ENCODE data around the gene PRCP.

DNA sequence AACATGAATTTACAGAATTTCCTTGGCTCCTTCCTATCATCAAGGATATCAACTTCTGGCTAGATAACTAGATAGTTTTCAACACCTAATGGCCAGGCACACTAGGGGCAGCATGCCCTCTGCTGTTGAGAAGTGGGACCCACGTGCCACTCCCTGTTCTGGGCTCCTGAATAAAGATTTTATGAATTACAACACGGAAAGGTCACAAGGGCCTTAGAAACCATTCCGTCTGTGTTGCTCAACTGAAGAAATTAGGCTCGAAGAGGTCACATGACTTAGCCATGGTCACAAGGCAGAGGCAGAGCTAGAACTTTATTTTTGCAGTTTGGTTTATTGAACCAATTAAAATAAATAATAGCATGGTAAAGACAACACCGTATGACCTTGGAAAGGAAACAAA lies 36.0 kb downstream of the PRCP start:
- TF ChIP-seq, protein P1, sequence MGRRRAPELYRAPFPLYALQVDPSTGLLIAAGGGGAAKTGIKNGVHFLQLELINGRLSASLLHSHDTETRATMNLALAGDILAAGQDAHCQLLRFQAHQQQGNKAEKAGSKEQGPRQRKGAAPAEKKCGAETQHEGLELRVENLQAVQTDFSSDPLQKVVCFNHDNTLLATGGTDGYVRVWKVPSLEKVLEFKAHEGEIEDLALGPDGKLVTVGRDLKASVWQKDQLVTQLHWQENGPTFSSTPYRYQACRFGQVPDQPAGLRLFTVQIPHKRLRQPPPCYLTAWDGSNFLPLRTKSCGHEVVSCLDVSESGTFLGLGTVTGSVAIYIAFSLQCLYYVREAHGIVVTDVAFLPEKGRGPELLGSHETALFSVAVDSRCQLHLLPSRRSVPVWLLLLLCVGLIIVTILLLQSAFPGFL (CRISPR knock-in tag; IDR thresholded peaks at IDR 0.05; ENCODE audit: borderline replicate concordance): no peak
- TF ChIP-seq CTCF (IDR thresholded peaks at IDR 0.05) (no peak), ATF2 (CRISPR knock-in tag; IDR thresholded peaks at IDR 0.05; ENCODE audit: borderline replicate concordance, low read depth) (no peak), TCF7 (CRISPR knock-in tag; IDR thresholded peaks at IDR 0.05; ENCODE audit: low read depth) (no peak), ZSCAN18 (CRISPR knock-in tag; IDR thresholded peaks at IDR 0.05) (no peak)
